Measurements from ENCODE around the gene DNAJC5. TPM values are rescaled to one million over a fixed set of nuclear protein-coding genes. Genes with fewer than 3 reads are reported as not detected.

Gene DNAJC5
- total and polyA plus RNA-seq, 9 of the 15 experiments (the other 6 are each of a cell fraction or from before 2014, with no cell fraction given): 0.95 to 42.8 (median 23.4) TPM

GRCh38 chr20:63895952-63896263 lies 982 bp downstream of the DNAJC5 start:
- FAIRE-seq: no peak
- Histone ChIP-seq H3K9me1 (ENCODE audit: control insufficient read depth, insufficient read depth, low read length) (no peaks in the 10 kb centered on the region), H3K4me2 (ENCODE audit: insufficient read depth, low read length) (peak overlapping the region; percentile 92), H4K20me1 (replicated peaks; ENCODE audit: control insufficient read depth, insufficient read depth, low read length) (peaks cover 27% of the 10 kb centered on the region), H3K36me3 (ENCODE audit: control insufficient read depth, insufficient read depth, low read length) (peaks cover 29% of the 10 kb centered on the region; the same call in 2 of the 3 replicates), H3K9me3 (replicated peaks; ENCODE audit: control insufficient read depth, insufficient read depth, low read depth, low read length) (no peaks in the 10 kb centered on the region), H3K27ac (ENCODE audit: extremely low read depth, low read depth, low read length) (peak overlapping the region; percentile 78), H3K27me3 (ENCODE audit: control insufficient read depth in 2 of 2, insufficient read depth in 2 of 2, low read length in 2 of 2) (no peaks in the 10 kb centered on the region), H3K4me1 (replicated peaks in 1 of 2; ENCODE audit: control insufficient read depth in 2 of 2, insufficient read depth in 2 of 2, low read length in 2 of 2) (peaks cover 30 to 50% of the 10 kb centered on the region in 2 experiments), H3K79me2 (ENCODE audit: control insufficient read depth, insufficient read depth, low read length) (peaks cover 55% of the 10 kb centered on the region), H3K9ac (ENCODE audit: insufficient read depth in 1 of 2, low read depth in 2 of 2, low read length in 2 of 2) (peak overlapping the region; percentile 85 to 92), H3K4me3 (peak overlapping the region; percentile 61), H2AFZ (ENCODE audit: low read depth, low read length) (no peak overlapping the region)
- intact Hi-C loops (cut with micrococcal nuclease) (no loop called here), in situ Hi-C loops (cut with MboI) (no loop called here)
- no peak for DNase-seq (ENCODE audit: extremely low read depth in 1 of 4, low spot score in 3 of 4)
- 3% methylated on average over 5 of the region's 5 CpGs for WGBS (ENCODE audit: insufficient coverage, low coverage, missing lambda C conversion rate)
- ATAC-seq: no peak
- POLR2A ChIA-PET: interaction anchor here (0.7 to 1.2 kb wide), 6 partner anchors 14 to 375 kb away, joined by 3 to 4 read pairs (median 4); partner anchors contain the start of genes ARFRP1, PPDPF, TPD52L2 and ZGPAT
- TF ChIP-seq MXD1 (CRISPR knock-in tag; IDR thresholded peaks at IDR 0.05; ENCODE audit: borderline replicate concordance, poor library complexity, severe bottlenecking) (no peak), ELF2 (CRISPR knock-in tag; IDR thresholded peaks at IDR 0.05) (no peak), SMARCC2 (IDR thresholded peaks at IDR 0.05; ENCODE audit: low read depth) (peak; percentile 56; the same call in 1 of the 2 replicates), FOXM1 (IDR thresholded peaks at IDR 0.05; ENCODE audit: low read depth) (no peak), FOXM1 (CRISPR knock-in tag; IDR thresholded peaks at IDR 0.05; ENCODE audit: low read depth) (no peak), RFX1 (IDR thresholded peaks at IDR 0.05) (peak; percentile 74), ZNF224 (CRISPR knock-in tag; IDR thresholded peaks at IDR 0.05) (no peak), ATF7 (IDR thresholded peaks at IDR 0.05) (0 out of 2 replicates have a peak, but pooled peaks have one; percentile 11), GABPA (tag; conservative IDR thresholded peaks at IDR 0.05; ENCODE audit: low read depth) (no peak), UBTF (IDR thresholded peaks at IDR 0.05; ENCODE audit: borderline replicate concordance in 1 of 2, low read depth in 2 of 2, low read length in 2 of 2) (0 out of 4 replicates have a peak, but pooled peaks have one; percentile 5 to 43), SMARCA4 (IDR thresholded peaks at IDR 0.05) (0 out of 2 replicates have a peak, but pooled peaks have one; percentile 33), HNRNPH1 (optimal IDR thresholded peaks at IDR 0.05; ENCODE audit: low read depth, low read length) (no peak), ELK1 (CRISPR knock-in tag; IDR thresholded peaks at IDR 0.05) (no peak)
- BruUV-seq (replicated peaks): TSS peak; percentile 63
- CTCF ChIA-PET (ENCODE audit: low intra/inter-chr PET ratio): no interaction called here
